Stimulated activated effector memory CD8-positive, alpha-beta T cell treated with anti-CD3 and anti-CD28 coated beads, Interleukin-12 subunit alpha, Interleukin-12 subunit beta, amount 100 ng/mL, for 72 hours (primary cell): ENCODE results near the gene R3HDM4.

Experiments
- ATAC-seq: fragments of 150-1000 bp; cut with Tn5 transposase; 2 replicates; pipeline ENCODE4 v1.10.0; 2021
- DNase-seq, 2 donors: peaks; one replicate each; pipeline ENCODE4 v3.0.0; 2021 to 2022; ENCODE audit warnings: low spot score in 2 of 2
- H3K27ac Mint-ChIP-seq: one replicate; pipeline ENCODE4 v1.8.0; 2022; ENCODE audit warnings: mild to moderate bottlenecking, mixed read lengths
- H3K36me3 Mint-ChIP-seq: one replicate; pipeline ENCODE4 v1.8.0; 2022; ENCODE audit warnings: mild to moderate bottlenecking, mixed read lengths
- H3K4me1 Mint-ChIP-seq: one replicate; pipeline ENCODE4 v1.8.0; 2022; ENCODE audit warnings: mixed read lengths
- H3K4me3 Mint-ChIP-seq: one replicate; pipeline ENCODE4 v1.8.0; 2022; ENCODE audit warnings: mild to moderate bottlenecking, mixed read lengths
- H3K9me3 Mint-ChIP-seq: one replicate; pipeline ENCODE4 v1.8.0; 2022; ENCODE audit warnings: mixed read lengths

R3HDM4 gene

GRCh38 chr19:916645-917322, 3.8 kb upstream of the R3HDM4 start:
- peaks cover 12% of the 10 kb centered on the region for H3K36me3 Mint-ChIP-seq
- H3K9me3 Mint-ChIP-seq = no peaks in the 10 kb centered on the region
- no peak overlapping the region for H3K27ac Mint-ChIP-seq
- peaks cover 19% of the 10 kb centered on the region for H3K4me1 Mint-ChIP-seq
- ATAC-seq (no peak), DNase-seq (no peak)
- H3K4me3 Mint-ChIP-seq = peak overlapping the region; percentile 70

DNA sequence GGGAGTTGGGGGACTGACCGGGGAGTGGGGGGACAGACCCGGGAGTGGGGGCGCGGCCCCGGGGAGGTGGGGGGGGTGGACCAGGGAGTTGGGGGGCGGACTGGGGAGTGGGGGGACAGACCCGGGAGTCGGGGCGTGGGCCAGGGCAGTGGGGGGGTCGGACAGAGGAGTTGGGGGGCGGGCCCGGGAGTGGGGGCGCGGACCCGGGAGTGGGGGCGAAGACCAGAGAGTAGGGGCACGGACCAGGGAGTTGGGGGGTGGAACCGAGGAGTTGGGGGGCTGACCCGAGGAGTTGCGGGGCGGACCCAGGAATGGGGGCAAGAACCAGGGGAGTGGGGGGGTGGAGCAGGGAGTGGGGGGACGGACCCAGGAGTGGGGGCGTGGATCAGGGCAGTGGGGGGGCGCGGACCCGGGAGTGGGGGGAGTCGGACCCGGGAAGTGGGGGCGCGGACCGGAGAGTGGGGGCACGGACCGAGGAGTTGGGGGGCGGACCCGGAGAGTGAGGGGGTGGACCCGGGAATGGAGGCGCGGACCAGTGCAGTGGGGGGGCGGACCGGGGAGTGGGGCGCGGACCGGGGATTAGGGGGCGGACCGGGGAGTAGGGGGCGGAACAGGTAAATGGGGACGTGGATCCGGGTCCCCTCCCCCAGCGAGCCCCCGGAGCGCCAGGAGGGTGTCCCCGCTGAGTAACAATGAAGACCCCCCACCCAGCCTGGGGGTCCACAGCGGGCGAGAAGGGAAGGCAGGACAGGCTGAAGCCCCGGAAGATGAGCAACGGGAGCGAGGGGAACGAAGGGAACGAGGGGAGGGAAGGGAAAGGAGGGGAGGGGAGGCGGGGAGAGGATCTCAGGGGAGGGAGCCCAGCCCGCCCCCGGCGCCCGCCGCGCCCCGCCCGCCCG, 589 bp downstream of the R3HDM4 start:
- DNase-seq = peak in 1 of 2 donors; percentile 67
- H3K27ac Mint-ChIP-seq = peak overlapping the region; percentile 86
- H3K4me3 Mint-ChIP-seq = peak overlapping the region; percentile 78
- H3K4me1 Mint-ChIP-seq = peaks cover 19% of the 10 kb centered on the region
- no peaks in the 10 kb centered on the region for H3K9me3 Mint-ChIP-seq
- peaks cover 29% of the 10 kb centered on the region for H3K36me3 Mint-ChIP-seq
- ATAC-seq = no peak

DNA sequence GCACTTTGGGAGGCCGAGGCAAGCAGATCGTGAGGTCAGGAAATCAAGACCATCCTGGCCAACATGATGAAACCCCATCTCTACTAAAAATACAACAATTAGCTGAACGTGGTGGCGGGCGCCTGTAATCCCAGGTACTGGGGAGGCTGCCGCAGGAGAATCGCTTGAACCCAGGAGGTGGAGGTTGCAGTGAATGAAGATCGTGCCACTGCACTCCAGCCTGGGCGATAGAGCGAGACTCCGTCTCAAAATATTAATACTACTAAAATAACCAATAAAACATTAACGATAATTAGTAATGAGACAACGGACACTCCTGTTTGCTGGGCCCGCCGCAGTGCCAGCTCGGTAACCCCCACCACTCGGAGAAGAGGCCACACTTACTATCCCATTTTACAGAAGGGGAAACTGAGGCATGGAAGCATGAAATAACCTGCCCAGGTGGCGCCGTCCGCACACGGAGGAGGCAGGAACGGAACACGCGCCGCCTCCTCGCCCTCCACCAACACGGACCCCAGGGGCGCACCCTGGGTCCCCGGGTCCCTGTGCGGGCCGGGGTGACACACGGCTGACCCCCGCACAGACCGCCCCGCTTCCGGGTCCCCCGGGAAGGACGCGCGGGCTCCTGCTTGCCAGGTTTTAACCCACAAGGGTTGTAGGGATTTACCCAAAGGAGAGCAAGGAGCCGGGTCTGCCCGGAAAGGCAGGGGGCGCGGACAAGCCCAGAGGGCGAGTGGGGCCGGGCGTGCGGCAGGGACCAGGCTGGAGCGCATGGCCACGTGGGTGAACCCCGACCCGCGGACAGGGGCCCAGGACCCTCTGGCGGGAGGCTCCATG, 1.6 kb downstream of the R3HDM4 start:
- Mint-ChIP-seq H3K9me3 (no peaks in the 10 kb centered on the region), H3K4me3 (peak overlapping the region; percentile 78), H3K4me1 (peaks cover 22% of the 10 kb centered on the region), H3K27ac (peak overlapping the region; percentile 72), H3K36me3 (peaks cover 38% of the 10 kb centered on the region)
- ATAC-seq = no peak
- DNase-seq = no peak

GRCh38 chr19:907183-907853, 5.7 kb downstream of the R3HDM4 start:
- Mint-ChIP-seq H3K9me3 (no peaks in the 10 kb centered on the region), H3K4me3 (peak overlapping the region; percentile 78), H3K27ac (peak overlapping the region; percentile 37), H3K4me1 (peaks cover 29% of the 10 kb centered on the region), H3K36me3 (peaks cover 55% of the 10 kb centered on the region)
- ATAC-seq = no peak
- DNase-seq = no peak

GRCh38 chr19:906480-906879, 6.5 kb downstream of the R3HDM4 start:
- peaks cover 29% of the 10 kb centered on the region for H3K4me1 Mint-ChIP-seq
- no peak overlapping the region for H3K4me3 Mint-ChIP-seq
- no peaks in the 10 kb centered on the region for H3K9me3 Mint-ChIP-seq
- no peak for ATAC-seq
- DNase-seq = no peak
- peaks cover 60% of the 10 kb centered on the region for H3K36me3 Mint-ChIP-seq
- peak overlapping the region; percentile 37 for H3K27ac Mint-ChIP-seq

DNA sequence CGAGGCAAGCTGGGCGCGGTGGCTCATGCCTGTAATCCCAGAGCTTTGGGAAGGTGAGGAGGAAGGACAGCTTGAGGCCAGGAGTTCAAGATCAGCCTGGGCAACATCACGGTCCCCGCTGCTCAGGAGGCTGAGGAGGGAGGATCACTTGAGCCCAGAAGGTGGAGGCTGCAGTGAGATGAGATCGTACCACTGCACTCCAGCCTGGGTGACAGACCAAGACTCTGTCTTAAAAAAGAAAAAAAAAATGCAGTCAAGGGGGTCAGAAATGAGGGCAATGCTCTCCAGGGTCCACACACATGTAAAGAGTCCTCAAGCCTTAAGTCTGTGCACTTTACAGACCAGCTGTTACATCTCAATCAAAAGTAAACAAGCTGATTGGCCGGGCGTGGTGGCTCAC, 8.5 kb downstream of the R3HDM4 start:
- no peaks in the 10 kb centered on the region for H3K9me3 Mint-ChIP-seq
- H3K4me1 Mint-ChIP-seq = peaks cover 26% of the 10 kb centered on the region
- H3K4me3 Mint-ChIP-seq = no peak overlapping the region
- ATAC-seq (no peak), DNase-seq (no peak)
- H3K36me3 Mint-ChIP-seq = peaks cover 43% of the 10 kb centered on the region
- peak overlapping the region; percentile 58 for H3K27ac Mint-ChIP-seq

GRCh38 chr19:903266-903797, 9.7 kb downstream of the R3HDM4 start:
- DNase-seq = no peak
- ATAC-seq = no peak
- Mint-ChIP-seq H3K4me1 (peaks cover 14% of the 10 kb centered on the region), H3K27ac (peak overlapping the region; percentile 32), H3K36me3 (peaks cover 40% of the 10 kb centered on the region), H3K9me3 (no peaks in the 10 kb centered on the region), H3K4me3 (no peak overlapping the region)

GRCh38 chr19:902446-903226, 10.4 kb downstream of the R3HDM4 start:
- Mint-ChIP-seq H3K9me3 (no peaks in the 10 kb centered on the region), H3K36me3 (peaks cover 46% of the 10 kb centered on the region)
- no peak for ATAC-seq

DNA sequence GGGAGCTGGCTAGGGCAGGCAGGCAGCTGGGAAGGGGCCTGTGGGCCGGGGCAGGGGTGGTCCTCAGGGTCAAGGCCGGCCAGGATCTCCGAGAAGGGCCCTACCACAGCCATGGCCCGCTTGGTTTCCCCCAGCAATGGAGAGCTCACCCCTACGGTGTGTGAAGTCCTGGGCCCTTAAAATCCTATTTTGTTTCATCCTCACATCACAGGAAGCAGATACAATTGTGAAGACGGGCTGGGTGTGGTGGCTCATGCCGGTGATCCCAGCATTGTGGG, 11.0 kb downstream of the R3HDM4 start:
- DNase-seq (no peak), ATAC-seq (no peak)
- Mint-ChIP-seq H3K9me3 (no peaks in the 10 kb centered on the region), H3K4me3 (no peak overlapping the region), H3K36me3 (peaks cover 48% of the 10 kb centered on the region), H3K4me1 (peaks cover 8% of the 10 kb centered on the region), H3K27ac (no peak overlapping the region)

More at GRCh38 chr19:902446-903226, 10.4 kb downstream of the R3HDM4 start:
- peak overlapping the region; percentile 32 for H3K27ac Mint-ChIP-seq
- H3K4me3 Mint-ChIP-seq = no peak overlapping the region
- peaks cover 13% of the 10 kb centered on the region for H3K4me1 Mint-ChIP-seq
- DNase-seq = no peak

- no peak for ATAC-seq
- Mint-ChIP-seq H3K4me3 (no peak overlapping the region), H3K36me3 (peaks cover 49% of the 10 kb centered on the region), H3K9me3 (no peaks in the 10 kb centered on the region), H3K27ac (no peak overlapping the region), H3K4me1 (peaks cover 13% of the 10 kb centered on the region)
- no peak for DNase-seq
Measured at GRCh38 chr19:901216-902092, 11.6 kb downstream of the R3HDM4 start.

DNA sequence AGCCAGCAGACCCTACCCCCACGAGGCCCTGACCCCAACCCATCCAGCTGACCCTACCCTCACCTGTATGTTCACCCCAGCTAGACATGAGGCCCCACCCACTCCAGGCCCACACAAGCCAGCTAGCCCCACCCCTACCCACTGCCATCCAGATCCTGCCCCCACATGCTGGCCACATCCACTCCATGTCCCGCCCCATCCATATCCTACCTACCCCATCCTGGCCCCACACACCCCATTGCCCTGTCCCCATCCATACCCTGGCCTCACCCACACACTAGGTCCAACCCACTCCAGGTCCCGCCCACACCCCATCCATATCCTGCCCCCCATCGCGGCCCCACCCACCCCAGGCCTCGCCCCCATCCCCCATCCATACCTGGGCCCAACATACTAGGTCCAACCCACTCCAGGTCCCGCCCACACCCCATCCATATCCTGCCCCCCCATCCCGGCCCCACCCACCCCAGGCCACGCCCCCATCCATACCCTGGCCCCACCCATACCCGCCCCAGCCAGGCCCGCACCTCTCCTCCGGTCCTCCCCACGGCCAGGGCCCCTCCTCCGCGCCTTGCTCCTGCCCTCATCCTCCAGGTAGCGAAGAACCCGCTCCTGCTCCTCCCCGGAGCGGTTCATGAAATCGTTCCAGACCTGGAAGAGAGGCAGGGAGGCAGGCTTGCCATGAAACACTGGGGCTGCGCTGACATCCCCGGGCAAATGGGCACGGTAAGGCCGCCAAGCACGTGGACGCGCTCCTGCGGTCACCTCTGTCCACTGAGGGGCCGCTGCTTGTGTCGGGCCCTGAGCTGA, 12.5 kb downstream of the R3HDM4 start:
- DNase-seq (no peak), ATAC-seq (peak; percentile 53)
- H3K36me3 Mint-ChIP-seq = peaks cover 51% of the 10 kb centered on the region
- no peaks in the 10 kb centered on the region for H3K9me3 Mint-ChIP-seq
- no peak overlapping the region for H3K27ac Mint-ChIP-seq
- peaks cover 16% of the 10 kb centered on the region for H3K4me1 Mint-ChIP-seq
- no peak overlapping the region for H3K4me3 Mint-ChIP-seq

- Mint-ChIP-seq H3K36me3 (peaks cover 46% of the 10 kb centered on the region), H3K4me3 (no peak overlapping the region), H3K9me3 (no peaks in the 10 kb centered on the region), H3K27ac (no peak overlapping the region), H3K4me1 (peaks cover 16% of the 10 kb centered on the region)
- no peak for DNase-seq
- peak; percentile 4 for ATAC-seq
Measured at GRCh38 chr19:900043-900301, 13.0 kb downstream of the R3HDM4 start.
